ENCODE measurements around the gene LGALS9. TPM values are rescaled to one million over a fixed set of nuclear protein-coding genes. Genes with fewer than 3 reads are reported as not detected.
"Not testable (repeated sequence)": the region's sequence is repeated elsewhere in the genome, so short reads cannot be mapped to it uniquely, and the experiment has no call there.

LGALS9 gene
- total and polyA plus RNA-seq, 3 experiments from 2014 or later, result 9.3 to 9.9 (median 9.8) TPM

- H3K36me3 ChIP-seq (ENCODE audit: insufficient read depth, low read length); H3K4me1 ChIP-seq (ENCODE audit: insufficient read depth, low read length); POLR2A ChIA-PET; H3K4me3 ChIP-seq (ENCODE audit: low read length); H3K4me3 Mint-ChIP-seq; H3K9me3 ChIP-seq (ENCODE audit: low read length); CTCF ChIA-PET; H3K27me3 ChIP-seq (ENCODE audit: insufficient read depth, low read length, poor library complexity, severe bottlenecking); H3K27ac Mint-ChIP-seq; DNase-seq; H3K4me1 Mint-ChIP-seq; H3K36me3 Mint-ChIP-seq; H3K27ac ChIP-seq (ENCODE audit: low read depth, low read length): not testable (repeated sequence)
- Mint-ChIP-seq H3K27me3 (peaks cover 27 to 47% of the 10 kb centered on the region in 2 donors), H3K9me3 (peaks cover 10 to 31% (median 23%) of the 10 kb centered on the region in 5 donors)
Measured at GRCh38 chr17:27686322-27686721, 55.3 kb downstream of the LGALS9 start.

GRCh38 chr17:27690882-27691281 lies 59.9 kb downstream of the LGALS9 start:
- H3K9me3 ChIP-seq (ENCODE audit: low read length), result peaks cover 12% of the 10 kb centered on the region
- peaks cover 28 to 42% (median 33%) of the 10 kb centered on the region in 5 donors for H3K9me3 Mint-ChIP-seq
- no peaks in the 10 kb centered on the region for H3K27me3 ChIP-seq (ENCODE audit: insufficient read depth, low read length, poor library complexity, severe bottlenecking)
- H3K4me3 Mint-ChIP-seq, result no peak overlapping the region
- H3K27me3 Mint-ChIP-seq, result peaks cover 14 to 24% of the 10 kb centered on the region in 2 donors
- DNase-seq, result no peak
- no peaks in the 10 kb centered on the region for H3K4me1 Mint-ChIP-seq
- no peaks in the 10 kb centered on the region for H3K36me3 ChIP-seq (ENCODE audit: insufficient read depth, low read length)
- ChIA-PET CTCF (no interaction called here), POLR2A (no interaction called here)
- H3K4me3 ChIP-seq (ENCODE audit: low read length), result no peak overlapping the region
- no peak overlapping the region for H3K27ac Mint-ChIP-seq
- peaks cover 0 to 8% (median 0%) of the 10 kb centered on the region in 3 donors for H3K36me3 Mint-ChIP-seq
- H3K4me1 ChIP-seq (ENCODE audit: insufficient read depth, low read length), result no peaks in the 10 kb centered on the region
- no peak overlapping the region for H3K27ac ChIP-seq (ENCODE audit: low read depth, low read length)

- Mint-ChIP-seq H3K27me3 (peaks cover 8 to 29% of the 10 kb centered on the region in 2 donors), H3K27ac (peak overlapping the region in 1 of 8 donors; percentile 43), H3K9me3 (peaks cover 27 to 48% (median 32%) of the 10 kb centered on the region in 5 donors), H3K36me3 (peaks cover 0 to 16% (median 0%) of the 10 kb centered on the region in 3 donors)
- H3K4me1 ChIP-seq (ENCODE audit: insufficient read depth, low read length); CTCF ChIA-PET; H3K4me3 ChIP-seq (ENCODE audit: low read length); POLR2A ChIA-PET; H3K4me3 Mint-ChIP-seq; H3K27ac ChIP-seq (ENCODE audit: low read depth, low read length); H3K4me1 Mint-ChIP-seq; H3K27me3 ChIP-seq (ENCODE audit: insufficient read depth, low read length, poor library complexity, severe bottlenecking); H3K36me3 ChIP-seq (ENCODE audit: insufficient read depth, low read length): not testable (repeated sequence)
- H3K9me3 ChIP-seq (ENCODE audit: low read length), result peaks cover 12% of the 10 kb centered on the region
- DNase-seq, result peak in 1 of 5 donors; percentile 1
Measured at GRCh38 chr17:27695254-27695814, 64.3 kb downstream of the LGALS9 start.

Other genes starting within 250 kb of the LGALS9 start
- 10 to 100 TPM; 26.3 to 26.9 TPM for gene KSR1, start 174.7 kb upstream of the LGALS9 start, total RNA-seq
- 2.9 TPM for gene KSR1, start 174.7 kb upstream of the LGALS9 start, polyA plus RNA-seq
- gene NOS2, start 169.3 kb downstream of the LGALS9 start, total RNA-seq, result under 1 TPM in 1 of 2 experiments, not detected in 1; 0.07 TPM
- not detected for gene NOS2, start 169.3 kb downstream of the LGALS9 start, polyA plus RNA-seq